Stimulated activated naive CD8-positive, alpha-beta T cell treated with anti-CD3 and anti-CD28 coated beads, Interleukin-15, Interleukin-2, amounts not matched to agents 100 ng/mL and 50 ng/mL, for 24 hours (primary cell): ENCODE measurements around the gene PPFIA2.

Source experiments
- H3K27ac Mint-ChIP-seq: one replicate; pipeline ENCODE4 v1.8.0; 2021; ENCODE audit warnings: mild to moderate bottlenecking, mixed read lengths
- H3K27me3 Mint-ChIP-seq: one replicate; pipeline ENCODE4 v1.8.0; 2021; ENCODE audit warnings: mixed read lengths
- H3K36me3 Mint-ChIP-seq: one replicate; pipeline ENCODE4 v1.8.0; 2021; ENCODE audit warnings: low read depth, mixed read lengths
- H3K4me1 Mint-ChIP-seq: one replicate; pipeline ENCODE4 v1.8.0; 2021; ENCODE audit warnings: low read depth, mixed read lengths
- H3K4me3 Mint-ChIP-seq: one replicate; pipeline ENCODE4 v1.8.0; 2021; ENCODE audit warnings: mild to moderate bottlenecking, mixed read lengths
- H3K9me3 Mint-ChIP-seq: one replicate; pipeline ENCODE4 v1.8.0; 2021; ENCODE audit warnings: mixed read lengths

Gene PPFIA2

GRCh38 chr12:81759190-81760051 is at the start of gene PPFIA2:
Gene PPFIA2, minus strand, starts transcription at chr12:81759350.
- H3K27me3 Mint-ChIP-seq = peaks cover 58% of the 10 kb centered on the region
- peak within 1 kb of the TSS; percentile 76 for H3K4me3 Mint-ChIP-seq
- peaks cover 6% of the 10 kb centered on the region for H3K4me1 Mint-ChIP-seq
- no peaks in the 10 kb centered on the region for H3K9me3 Mint-ChIP-seq
- no peaks in the 10 kb centered on the region for H3K36me3 Mint-ChIP-seq
- no peak within 1 kb of the TSS for H3K27ac Mint-ChIP-seq

GRCh38 chr12:81800298-81801148 is 41.4 kb upstream of the PPFIA2 start:
- Mint-ChIP-seq H3K36me3 (no peaks in the 10 kb centered on the region), H3K9me3 (no peaks in the 10 kb centered on the region), H3K4me1 (peaks cover 17% of the 10 kb centered on the region), H3K27ac (peak overlapping the region; percentile 80), H3K4me3 (peak overlapping the region; percentile 25), H3K27me3 (peaks cover 14% of the 10 kb centered on the region)

- H3K4me1 Mint-ChIP-seq = peaks cover 23% of the 10 kb centered on the region
- peaks cover 19% of the 10 kb centered on the region for H3K27me3 Mint-ChIP-seq
- H3K27ac Mint-ChIP-seq = no peak overlapping the region
- H3K4me3 Mint-ChIP-seq = no peak overlapping the region
- no peaks in the 10 kb centered on the region for H3K9me3 Mint-ChIP-seq
- no peaks in the 10 kb centered on the region for H3K36me3 Mint-ChIP-seq
Measured at GRCh38 chr12:81798294-81798693, 39.1 kb upstream of the PPFIA2 start.

GRCh38 chr12:81797100-81797499 is 38.0 kb upstream of the PPFIA2 start:
- H3K27ac Mint-ChIP-seq = no peak overlapping the region
- peaks cover 18% of the 10 kb centered on the region for H3K27me3 Mint-ChIP-seq
- peaks cover 23% of the 10 kb centered on the region for H3K4me1 Mint-ChIP-seq
- H3K4me3 Mint-ChIP-seq = no peak overlapping the region
- no peaks in the 10 kb centered on the region for H3K9me3 Mint-ChIP-seq
- H3K36me3 Mint-ChIP-seq = no peaks in the 10 kb centered on the region

- Mint-ChIP-seq H3K9me3 (no peaks in the 10 kb centered on the region), H3K4me3 (no peak overlapping the region), H3K4me1 (peaks cover 7% of the 10 kb centered on the region), H3K36me3 (no peaks in the 10 kb centered on the region), H3K27me3 (peaks cover 14% of the 10 kb centered on the region), H3K27ac (no peak overlapping the region)
Measured at GRCh38 chr12:81792666-81793065, 33.5 kb upstream of the PPFIA2 start.

- no peak overlapping the region for H3K4me3 Mint-ChIP-seq
- no peaks in the 10 kb centered on the region for H3K9me3 Mint-ChIP-seq
- no peaks in the 10 kb centered on the region for H3K4me1 Mint-ChIP-seq
- no peaks in the 10 kb centered on the region for H3K36me3 Mint-ChIP-seq
- peaks cover 21% of the 10 kb centered on the region for H3K27me3 Mint-ChIP-seq
- H3K27ac Mint-ChIP-seq = no peak overlapping the region
Measured at GRCh38 chr12:81779216-81779615, 20.1 kb upstream of the PPFIA2 start.

GRCh38 chr12:81778719-81779118 is 19.6 kb upstream of the PPFIA2 start:
- H3K27me3 Mint-ChIP-seq = peaks cover 24% of the 10 kb centered on the region
- no peak overlapping the region for H3K27ac Mint-ChIP-seq
- no peaks in the 10 kb centered on the region for H3K9me3 Mint-ChIP-seq
- no peak overlapping the region for H3K4me3 Mint-ChIP-seq
- H3K36me3 Mint-ChIP-seq = no peaks in the 10 kb centered on the region
- no peaks in the 10 kb centered on the region for H3K4me1 Mint-ChIP-seq

GRCh38 chr12:81758421-81759189 is 545 bp downstream of the PPFIA2 start:
- peak overlapping the region; percentile 76 for H3K4me3 Mint-ChIP-seq
- H3K27ac Mint-ChIP-seq = no peak overlapping the region
- peaks cover 65% of the 10 kb centered on the region for H3K27me3 Mint-ChIP-seq
- no peaks in the 10 kb centered on the region for H3K36me3 Mint-ChIP-seq
- peaks cover 6% of the 10 kb centered on the region for H3K4me1 Mint-ChIP-seq
- no peaks in the 10 kb centered on the region for H3K9me3 Mint-ChIP-seq

- H3K27ac Mint-ChIP-seq = no peak overlapping the region
- H3K36me3 Mint-ChIP-seq = no peaks in the 10 kb centered on the region
- H3K27me3 Mint-ChIP-seq = peaks cover 60% of the 10 kb centered on the region
- peak overlapping the region; percentile 76 for H3K4me3 Mint-ChIP-seq
- peaks cover 6% of the 10 kb centered on the region for H3K4me1 Mint-ChIP-seq
- no peaks in the 10 kb centered on the region for H3K9me3 Mint-ChIP-seq
Measured at GRCh38 chr12:81757731-81758365, 1.3 kb downstream of the PPFIA2 start.

GRCh38 chr12:81729781-81730180 is 29.4 kb downstream of the PPFIA2 start:
- Mint-ChIP-seq H3K27ac (no peak overlapping the region), H3K9me3 (no peaks in the 10 kb centered on the region)

GRCh38 chr12:81727391-81727790 is 31.8 kb downstream of the PPFIA2 start:
- no peak overlapping the region for H3K4me3 Mint-ChIP-seq
- no peaks in the 10 kb centered on the region for H3K9me3 Mint-ChIP-seq
- H3K27ac Mint-ChIP-seq = no peak overlapping the region
- no peaks in the 10 kb centered on the region for H3K36me3 Mint-ChIP-seq
- H3K27me3 Mint-ChIP-seq = peaks cover 10% of the 10 kb centered on the region
- no peaks in the 10 kb centered on the region for H3K4me1 Mint-ChIP-seq

More at GRCh38 chr12:81729781-81730180, 29.4 kb downstream of the PPFIA2 start:
- no peak overlapping the region for H3K4me3 Mint-ChIP-seq
- peaks cover 3% of the 10 kb centered on the region for H3K27me3 Mint-ChIP-seq
- no peaks in the 10 kb centered on the region for H3K4me1 Mint-ChIP-seq
- no peaks in the 10 kb centered on the region for H3K36me3 Mint-ChIP-seq

- Mint-ChIP-seq H3K36me3 (no peaks in the 10 kb centered on the region), H3K27ac (no peak overlapping the region), H3K4me3 (no peak overlapping the region), H3K27me3 (peaks cover 15% of the 10 kb centered on the region), H3K4me1 (no peaks in the 10 kb centered on the region), H3K9me3 (no peaks in the 10 kb centered on the region)
Measured at GRCh38 chr12:81726634-81727033, 32.5 kb downstream of the PPFIA2 start.

- H3K9me3 Mint-ChIP-seq = no peaks in the 10 kb centered on the region
- H3K36me3 Mint-ChIP-seq = no peaks in the 10 kb centered on the region
- H3K4me1 Mint-ChIP-seq = no peaks in the 10 kb centered on the region
- H3K27me3 Mint-ChIP-seq = peaks cover 15% of the 10 kb centered on the region
- H3K27ac Mint-ChIP-seq = no peak overlapping the region
- H3K4me3 Mint-ChIP-seq = no peak overlapping the region
Measured at GRCh38 chr12:81723361-81723760, 35.8 kb downstream of the PPFIA2 start.

GRCh38 chr12:81722004-81722403 is 37.1 kb downstream of the PPFIA2 start:
- H3K4me3 Mint-ChIP-seq = no peak overlapping the region
- no peaks in the 10 kb centered on the region for H3K9me3 Mint-ChIP-seq
- no peaks in the 10 kb centered on the region for H3K4me1 Mint-ChIP-seq
- H3K27me3 Mint-ChIP-seq = peaks cover 12% of the 10 kb centered on the region
- no peak overlapping the region for H3K27ac Mint-ChIP-seq
- no peaks in the 10 kb centered on the region for H3K36me3 Mint-ChIP-seq
